HUES64 (cell line): ENCODE data around the gene MAF.

Source experiments
- H3K27ac ChIP-seq: 2 replicates; pipeline ENCODE4 v1.7.0; 2013; ENCODE audit warnings: low read depth, low read length, inconsistent platforms
- H3K27me3 ChIP-seq: 2 replicates; pipeline ENCODE4 v1.6.1; 2013; ENCODE audit warnings: mild to moderate bottlenecking, low read length; ENCODE audit not compliant: insufficient read depth
- H3K36me3 ChIP-seq: 2 replicates; pipeline ENCODE4 v1.6.1; 2013; ENCODE audit warnings: mild to moderate bottlenecking, low read length; ENCODE audit not compliant: insufficient read depth
- H3K4me1 ChIP-seq: 2 replicates; pipeline ENCODE4 v1.6.1; 2013; ENCODE audit warnings: mild to moderate bottlenecking, low read length, moderate library complexity; ENCODE audit not compliant: insufficient read depth
- H3K4me3 ChIP-seq: 2 replicates; pipeline ENCODE4 v1.5.1; 2013; ENCODE audit warnings: mild to moderate bottlenecking, low read length, moderate library complexity
- H3K9ac ChIP-seq: 2 replicates; pipeline ENCODE4 v1.6.1; 2013; ENCODE audit warnings: mild to moderate bottlenecking, low read depth, low read length
- H3K9me3 ChIP-seq: 2 replicates; pipeline ENCODE4 v1.6.1; 2013; ENCODE audit warnings: low read depth, low read length; ENCODE audit not compliant: insufficient read depth
- WGBS: fragments of 150-250, 120-280 bp; methylation state at CpG from one replicate; pipeline ENCODE4 v1.1.7; 2013; ENCODE audit warnings: missing lambda C conversion rate; 5-methylcytosine and 5-hydroxymethylcytosine counted together

The MAF gene

GRCh38 chr16:79610771-79611170, 10.2 kb upstream of the MAF start:
- H3K27me3 ChIP-seq: no peaks in the 10 kb centered on the region
- no peaks in the 10 kb centered on the region for H3K9me3 ChIP-seq
- peaks cover 2% of the 10 kb centered on the region; the same call in 1 of the 2 replicates for H3K4me1 ChIP-seq
- 93% methylated on average over 4 of the region's 4 CpGs for WGBS
- no peak overlapping the region for H3K9ac ChIP-seq
- H3K27ac ChIP-seq: no peak overlapping the region
- no peaks in the 10 kb centered on the region for H3K36me3 ChIP-seq
- H3K4me3 ChIP-seq: no peak overlapping the region

GRCh38 chr16:79609861-79610260, 9.3 kb upstream of the MAF start:
- Histone ChIP-seq H3K9ac (no peak overlapping the region), H3K4me3 (no peak overlapping the region), H3K27me3 (no peaks in the 10 kb centered on the region), H3K27ac (no peak overlapping the region), H3K4me1 (peaks cover 3% of the 10 kb centered on the region; the same call in 1 of the 2 replicates), H3K36me3 (no peaks in the 10 kb centered on the region), H3K9me3 (no peaks in the 10 kb centered on the region)
- WGBS: 92% methylated on average over 7 of the region's 7 CpGs

- H3K4me1 ChIP-seq: peaks cover 3% of the 10 kb centered on the region; the same call in 1 of the 2 replicates
- no peaks in the 10 kb centered on the region for H3K36me3 ChIP-seq
- H3K9me3 ChIP-seq: no peaks in the 10 kb centered on the region
- WGBS: 87% methylated on average over 5 of the region's 5 CpGs
- H3K9ac ChIP-seq: no peak overlapping the region
- H3K4me3 ChIP-seq: no peak overlapping the region
- no peak overlapping the region for H3K27ac ChIP-seq
- no peaks in the 10 kb centered on the region for H3K27me3 ChIP-seq
Observed at GRCh38 chr16:79608976-79609375, 8.4 kb upstream of the MAF start.

GRCh38 chr16:79607587-79607986, 7.0 kb upstream of the MAF start:
- Histone ChIP-seq H3K4me3 (no peak overlapping the region), H3K27ac (no peak overlapping the region), H3K4me1 (peaks cover 4% of the 10 kb centered on the region; the same call in 1 of the 2 replicates), H3K36me3 (no peaks in the 10 kb centered on the region), H3K27me3 (no peaks in the 10 kb centered on the region), H3K9me3 (no peaks in the 10 kb centered on the region), H3K9ac (no peak overlapping the region)
- WGBS: 96% methylated on average over 3 of the region's 3 CpGs

GRCh38 chr16:79605999-79606398, 5.5 kb upstream of the MAF start:
- H3K36me3 ChIP-seq: no peaks in the 10 kb centered on the region
- peaks cover 8% of the 10 kb centered on the region; the same call in 1 of the 2 replicates for H3K4me1 ChIP-seq
- H3K9me3 ChIP-seq: no peaks in the 10 kb centered on the region
- no peaks in the 10 kb centered on the region for H3K27me3 ChIP-seq
- 43% methylated on average over 7 of the region's 7 CpGs for WGBS
- no peak overlapping the region for H3K4me3 ChIP-seq
- H3K9ac ChIP-seq: no peak overlapping the region
- H3K27ac ChIP-seq: no peak overlapping the region

GRCh38 chr16:79603055-79603454, 2.5 kb upstream of the MAF start:
- 94% methylated on average over 2 of the region's 2 CpGs for WGBS
- H3K9ac ChIP-seq: no peak overlapping the region
- H3K4me1 ChIP-seq: peaks cover 10% of the 10 kb centered on the region; the same call in 1 of the 2 replicates
- H3K27me3 ChIP-seq: peaks cover 12% of the 10 kb centered on the region
- no peaks in the 10 kb centered on the region for H3K9me3 ChIP-seq
- no peak overlapping the region for H3K4me3 ChIP-seq
- H3K27ac ChIP-seq: no peak overlapping the region
- no peaks in the 10 kb centered on the region for H3K36me3 ChIP-seq

GRCh38 chr16:79602628-79603014, 2.1 kb upstream of the MAF start:
- peak overlapping the region; percentile 71; the same call in 1 of the 2 replicates for H3K4me3 ChIP-seq
- WGBS: 68% methylated on average over 5 of the region's 5 CpGs
- H3K9ac ChIP-seq: no peak overlapping the region
- H3K9me3 ChIP-seq: no peaks in the 10 kb centered on the region
- peaks cover 17% of the 10 kb centered on the region for H3K27me3 ChIP-seq
- H3K27ac ChIP-seq: no peak overlapping the region
- H3K4me1 ChIP-seq: peaks cover 15% of the 10 kb centered on the region
- H3K36me3 ChIP-seq: no peaks in the 10 kb centered on the region

- peaks cover 18% of the 10 kb centered on the region for H3K27me3 ChIP-seq
- no peaks in the 10 kb centered on the region for H3K36me3 ChIP-seq
- H3K4me3 ChIP-seq: peak overlapping the region; percentile 71
- peaks cover 20% of the 10 kb centered on the region for H3K4me1 ChIP-seq
- H3K9ac ChIP-seq: peak overlapping the region; percentile 19; the same call in 1 of the 2 replicates
- no peak overlapping the region for H3K27ac ChIP-seq
- H3K9me3 ChIP-seq: no peaks in the 10 kb centered on the region
- 5% methylated on average over 15 of the region's 15 CpGs for WGBS
Observed at GRCh38 chr16:79601931-79602627, 1.5 kb upstream of the MAF start.

GRCh38 chr16:79601092-79601930, 774 bp upstream of the MAF start:
- peak overlapping the region; percentile 44 for H3K9ac ChIP-seq

GRCh38 chr16:79599837-79600637, 500 bp downstream of the MAF start:
- Histone ChIP-seq H3K9me3 (no peaks in the 10 kb centered on the region), H3K4me3 (peak overlapping the region; percentile 71), H3K4me1 (peaks cover 38% of the 10 kb centered on the region), H3K9ac (peak overlapping the region; percentile 53; the same call in 1 of the 2 replicates), H3K27me3 (peaks cover 18% of the 10 kb centered on the region), H3K27ac (no peak overlapping the region; the same call in 1 of the 2 replicates), H3K36me3 (no peaks in the 10 kb centered on the region)
- WGBS: under 1% methylated on average over 67 of the region's 84 CpGs

More at GRCh38 chr16:79601092-79601930, 774 bp upstream of the MAF start:
- Histone ChIP-seq H3K27me3 (peaks cover 18% of the 10 kb centered on the region), H3K36me3 (no peaks in the 10 kb centered on the region), H3K4me1 (peaks cover 28% of the 10 kb centered on the region), H3K27ac (no peak overlapping the region), H3K4me3 (peak overlapping the region; percentile 71), H3K9me3 (no peaks in the 10 kb centered on the region)
- under 1% methylated on average over 46 of the region's 51 CpGs for WGBS
